RCC 7860 (cell line): Measurements from ENCODE around the gene LMNTD2.

Source experiments
- DNase-seq: peaks from one replicate; pipeline ENCODE4 v3.0.0-alpha.2; 2015; ENCODE audit warnings: low spot score
- FAIRE-seq: peaks from 2 replicates; lab custom pipeline; 2012; peaks lifted over from hg19 to GRCh38; lab: Jason Lieb, UNC

LMNTD2 gene

GRCh38 chr11:535519-536454, 24.8 kb downstream of the LMNTD2 start, which contains the start of gene HRAS:
HRAS (minus strand) TSS chr11:535576.
- DNase-seq: peak; percentile 78
- FAIRE-seq: no peak

GRCh38 chr11:535210-535518, 25.4 kb downstream of the LMNTD2 start:
- FAIRE-seq (no peak), DNase-seq (no peak)

DNA sequence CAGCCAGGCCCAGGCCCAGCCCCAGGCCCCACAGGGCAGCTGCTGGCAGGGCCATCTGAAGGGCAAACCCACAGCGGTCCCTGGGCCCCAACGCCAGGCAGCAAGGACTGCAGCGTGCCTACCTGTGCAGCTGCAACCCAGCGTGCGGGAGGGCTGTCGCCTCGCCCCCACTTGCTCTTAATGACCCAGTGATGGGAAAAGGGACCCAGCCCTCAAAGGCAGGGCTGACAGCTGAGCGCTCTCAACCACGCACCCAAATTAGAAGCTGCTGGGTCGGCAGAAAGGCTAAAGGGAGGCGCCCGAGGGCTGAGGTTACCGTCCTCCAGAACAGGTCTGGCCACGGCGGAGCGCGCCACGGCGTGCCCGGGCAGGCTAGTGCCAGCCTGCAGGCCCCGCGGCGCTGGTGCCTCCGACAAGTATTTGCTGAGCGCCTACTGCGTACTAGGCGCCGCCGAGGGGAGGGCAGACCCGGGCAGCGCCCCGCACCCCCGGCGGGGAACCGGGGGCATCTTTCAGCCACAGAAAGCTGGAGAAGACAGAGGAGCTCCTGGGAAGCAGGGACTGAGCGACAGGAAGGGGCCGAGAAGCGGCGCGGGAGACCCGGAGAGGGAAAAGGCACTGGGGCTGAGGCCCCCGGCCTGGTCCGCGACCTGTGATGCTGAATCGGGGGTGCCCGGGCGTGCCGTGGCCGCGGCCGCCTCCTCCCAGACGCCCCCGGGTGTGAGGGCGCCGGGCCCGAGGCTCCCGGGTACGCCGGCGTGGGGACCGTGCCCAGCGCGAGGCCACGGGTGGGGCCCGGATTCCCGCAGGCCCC, 25.9 kb downstream of the LMNTD2 start:
- no peak for FAIRE-seq
- no peak for DNase-seq

DNA sequence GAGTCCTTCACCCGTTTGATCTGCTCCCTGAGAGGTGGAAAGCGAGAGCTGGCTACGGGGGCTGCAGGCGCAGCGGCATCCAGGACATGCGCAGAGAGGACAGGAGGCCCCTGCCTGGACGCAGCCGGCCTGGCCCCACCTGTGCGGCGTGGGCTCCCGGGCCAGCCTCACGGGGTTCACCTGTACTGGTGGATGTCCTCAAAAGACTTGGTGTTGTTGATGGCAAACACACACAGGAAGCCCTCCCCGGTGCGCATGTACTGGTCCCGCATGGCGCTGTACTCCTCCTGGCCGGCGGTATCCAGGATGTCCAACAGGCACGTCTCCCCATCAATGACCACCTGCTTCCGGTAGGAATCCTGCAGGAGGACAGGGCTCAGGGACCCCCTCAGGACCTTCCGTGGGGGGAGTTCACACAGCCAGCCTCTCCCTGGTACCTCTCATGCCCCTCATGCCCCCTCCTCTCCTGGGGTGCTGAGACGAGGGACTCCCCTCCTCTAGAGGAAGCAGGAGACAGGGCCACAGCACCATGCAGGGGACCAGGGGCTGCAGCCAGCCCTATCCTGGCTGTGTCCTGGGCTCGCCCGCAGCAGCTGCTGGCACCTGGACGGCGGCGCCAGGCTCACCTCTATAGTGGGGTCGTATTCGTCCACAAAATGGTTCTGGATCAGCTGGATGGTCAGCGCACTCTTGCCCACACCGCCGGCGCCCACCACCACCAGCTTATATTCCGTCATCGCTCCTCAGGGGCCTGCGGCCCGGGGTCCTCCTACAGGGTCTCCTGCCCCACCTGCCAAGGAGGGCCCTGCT, 26.7 kb downstream of the LMNTD2 start:
- FAIRE-seq (no peak), DNase-seq (no peak)

DNA sequence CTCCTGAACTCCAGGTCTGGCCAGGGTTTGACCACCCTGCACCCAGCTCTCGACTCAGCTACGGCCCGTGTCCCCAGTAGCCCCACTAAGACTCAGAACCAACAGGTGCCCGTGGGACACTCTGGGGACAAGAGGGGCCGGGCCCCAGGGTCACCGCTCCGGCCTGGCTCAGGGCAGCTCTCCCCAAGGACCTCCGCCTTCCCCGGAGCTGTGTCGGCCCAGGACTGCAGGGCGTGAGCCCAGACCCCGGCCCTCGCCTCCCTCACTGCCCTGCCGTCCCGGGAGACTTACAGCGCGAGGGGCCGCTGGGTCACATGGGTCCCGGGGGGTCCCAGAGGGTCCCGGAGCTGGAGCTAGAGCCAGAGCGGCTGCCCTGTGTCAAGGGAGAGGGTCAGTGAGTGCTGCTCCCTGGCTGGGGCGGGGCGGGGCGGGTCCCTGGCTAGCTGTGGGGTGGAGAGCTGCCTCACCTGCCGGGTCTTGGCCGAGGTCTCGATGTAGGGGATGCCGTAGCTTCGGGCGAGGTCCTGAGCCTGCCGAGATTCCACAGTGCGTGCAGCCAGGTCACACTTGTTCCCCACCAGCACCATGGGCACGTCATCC, 27.5 kb downstream of the LMNTD2 start:
- DNase-seq (no peak), FAIRE-seq (no peak)

GRCh38 chr11:532527-532985, 28.0 kb downstream of the LMNTD2 start:
- DNase-seq (no peak), FAIRE-seq (no peak)

DNA sequence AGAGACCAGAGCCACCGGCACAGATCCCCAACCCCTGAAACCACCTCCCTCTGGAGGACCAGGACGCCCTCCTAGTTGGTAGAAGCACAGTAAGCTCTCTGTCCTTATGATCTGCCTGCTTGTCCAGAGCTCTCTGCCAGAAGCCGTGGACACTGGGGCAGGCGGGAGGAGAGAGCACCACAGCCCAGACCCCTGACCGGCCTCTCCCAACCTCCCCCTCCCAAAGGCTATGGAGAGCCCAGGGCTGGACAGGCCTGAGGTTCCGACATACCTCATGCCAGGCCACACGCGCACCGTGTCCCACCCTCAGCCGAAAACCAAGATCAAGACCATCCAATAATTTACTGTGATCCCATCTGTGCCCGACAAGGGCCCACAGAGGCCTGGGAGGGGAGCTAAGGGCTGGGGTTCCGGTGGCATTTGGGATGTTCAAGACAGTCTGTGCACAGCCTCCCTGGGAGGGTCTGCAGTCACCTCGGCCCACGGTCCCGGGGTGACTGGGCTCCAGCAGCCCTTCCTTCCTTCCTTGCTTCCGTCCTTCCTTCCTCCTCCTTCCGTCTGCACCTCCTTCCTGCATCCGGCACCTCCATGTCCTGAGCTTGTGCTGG, 28.5 kb downstream of the LMNTD2 start:
- FAIRE-seq (no peak), DNase-seq (no peak)

DNA sequence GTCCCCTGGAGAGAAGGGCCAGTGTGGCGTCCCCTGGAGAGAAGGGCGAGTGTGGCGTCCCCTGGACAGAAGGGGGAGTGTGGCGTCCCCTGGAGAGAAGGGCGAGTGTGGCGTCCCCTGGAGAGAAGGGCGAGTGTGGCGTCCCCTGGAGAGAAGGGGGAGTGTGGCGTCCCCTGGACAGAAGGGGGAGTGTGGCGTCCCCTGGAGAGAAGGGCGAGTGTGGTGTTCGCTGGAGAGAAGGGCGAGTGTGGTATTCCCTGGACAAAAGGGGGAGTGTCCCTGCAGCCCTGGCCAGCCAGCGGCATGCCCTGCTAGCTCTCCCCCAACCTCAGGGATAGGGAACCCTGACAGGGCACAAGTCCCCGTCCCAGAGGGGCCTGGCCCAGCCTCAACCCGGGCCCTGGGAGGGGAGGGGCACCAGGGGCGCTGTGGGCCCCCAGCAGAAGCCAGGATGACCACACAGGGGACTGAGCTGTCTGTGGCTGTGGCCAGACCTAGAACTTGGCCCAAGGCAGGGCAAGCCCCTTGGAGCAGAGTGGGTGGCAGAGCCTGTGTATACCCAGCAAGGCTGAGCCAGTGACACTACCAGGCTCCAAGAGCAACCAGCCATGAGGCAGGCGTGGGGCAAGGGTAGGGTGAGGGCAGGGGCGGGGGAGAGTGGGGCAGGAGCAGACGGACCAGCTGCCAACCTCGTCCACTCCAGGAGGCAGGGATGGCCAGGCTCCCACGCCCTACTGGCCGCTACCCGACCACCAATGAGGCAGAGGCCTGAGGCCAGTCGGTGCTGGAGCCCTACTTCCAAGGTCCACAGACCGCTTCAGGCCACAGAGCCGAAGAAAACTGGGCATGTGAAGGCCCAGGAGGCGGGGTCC, 29.3 kb downstream of the LMNTD2 start:
- DNase-seq: no peak
- no peak for FAIRE-seq

- no peak for FAIRE-seq
- no peak for DNase-seq
Observed at GRCh38 chr11:529728-530411, 30.7 kb downstream of the LMNTD2 start.

DNA sequence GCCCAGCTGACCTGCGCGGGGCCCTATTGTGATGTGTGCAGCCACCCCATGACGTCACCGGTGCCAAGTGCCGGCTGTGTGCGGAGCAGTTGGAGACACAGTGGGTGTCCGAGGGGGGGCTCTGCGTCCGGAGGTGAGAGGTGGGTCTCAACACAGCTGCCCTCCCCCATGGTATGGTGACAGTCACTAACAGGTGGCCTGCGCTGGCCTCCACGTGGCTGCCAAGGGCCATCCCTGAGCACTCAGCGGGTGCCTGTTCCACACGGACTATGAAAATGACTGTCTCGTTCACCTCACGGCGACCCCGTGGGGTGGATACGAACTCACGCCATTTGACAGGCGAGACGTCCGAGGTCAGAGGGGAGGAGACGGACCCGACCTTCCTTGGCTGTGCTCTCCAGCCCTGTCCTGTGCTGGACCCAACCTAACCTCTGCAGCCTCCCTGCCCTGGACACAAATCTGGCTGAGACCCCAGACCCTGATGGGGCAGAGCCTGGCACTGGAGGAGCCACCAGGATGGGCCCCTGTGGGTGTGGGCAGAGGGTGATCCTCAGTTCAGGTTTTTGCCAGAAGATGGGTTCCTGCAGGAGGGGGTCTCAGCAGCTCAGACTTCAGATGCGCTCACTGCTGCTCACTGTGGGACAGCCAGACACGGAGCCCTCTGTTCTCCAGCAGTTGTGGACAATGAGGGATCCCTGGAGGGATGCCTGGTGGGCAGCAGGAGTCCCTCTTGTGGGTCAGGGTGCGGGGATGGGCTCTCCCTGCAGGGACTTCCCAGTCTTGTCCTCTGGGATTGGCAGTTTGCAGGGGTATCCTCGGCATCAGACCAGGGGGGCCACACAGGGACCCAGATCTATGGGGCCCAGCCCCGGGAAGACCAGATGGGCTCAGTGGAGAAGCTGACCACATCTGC, 31.5 kb downstream of the LMNTD2 start:
- no peak for FAIRE-seq
- DNase-seq: no peak

- FAIRE-seq: no peak
- DNase-seq: no peak
Observed at GRCh38 chr11:528166-528814, 32.2 kb downstream of the LMNTD2 start.

DNA sequence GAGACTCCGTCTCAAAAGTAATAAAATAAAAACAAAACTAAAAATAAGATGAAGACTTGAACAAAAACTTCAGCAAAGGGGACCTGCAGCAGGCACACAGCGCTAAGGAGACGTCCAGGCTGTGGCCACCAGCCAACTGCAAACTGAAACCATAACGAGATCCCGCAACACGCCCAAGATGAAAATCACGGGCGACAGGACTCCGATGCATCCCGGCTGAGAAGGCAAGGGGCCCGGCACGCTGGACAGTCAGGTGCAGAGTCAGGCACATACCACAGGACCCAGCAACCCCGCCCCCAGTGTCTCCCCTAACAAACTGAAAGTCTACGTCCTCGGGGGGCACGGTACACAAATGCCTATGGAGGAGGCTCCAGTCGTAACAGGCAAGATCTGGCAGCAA, 34.3 kb downstream of the LMNTD2 start:
- FAIRE-seq: no peak
- DNase-seq: no peak

DNA sequence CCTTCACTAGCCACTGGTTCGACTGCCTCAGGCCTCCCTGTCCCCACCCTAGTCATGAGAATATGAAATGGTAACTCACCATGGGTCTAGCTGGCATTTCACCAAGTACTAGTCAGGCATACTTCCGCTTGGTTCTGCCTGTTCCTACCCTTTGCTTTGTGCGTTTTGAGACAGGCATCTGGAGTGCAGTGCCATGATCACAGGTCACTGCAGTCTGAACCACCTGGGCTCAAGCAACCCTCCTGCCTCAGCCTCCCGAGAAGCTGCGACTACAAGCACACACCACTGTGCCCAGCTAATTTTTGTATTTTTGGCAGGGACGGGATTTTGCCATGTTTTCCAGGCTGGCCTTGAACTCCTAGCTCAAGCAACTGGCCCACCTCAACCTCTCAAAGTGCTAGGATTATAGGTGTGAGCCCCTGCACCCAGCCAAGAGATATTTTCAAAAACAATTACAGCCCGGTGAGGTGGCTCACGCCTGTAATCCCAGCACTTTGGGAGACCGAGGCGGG, 39.3 kb downstream of the LMNTD2 start:
- no peak for DNase-seq
- no peak for FAIRE-seq

DNA sequence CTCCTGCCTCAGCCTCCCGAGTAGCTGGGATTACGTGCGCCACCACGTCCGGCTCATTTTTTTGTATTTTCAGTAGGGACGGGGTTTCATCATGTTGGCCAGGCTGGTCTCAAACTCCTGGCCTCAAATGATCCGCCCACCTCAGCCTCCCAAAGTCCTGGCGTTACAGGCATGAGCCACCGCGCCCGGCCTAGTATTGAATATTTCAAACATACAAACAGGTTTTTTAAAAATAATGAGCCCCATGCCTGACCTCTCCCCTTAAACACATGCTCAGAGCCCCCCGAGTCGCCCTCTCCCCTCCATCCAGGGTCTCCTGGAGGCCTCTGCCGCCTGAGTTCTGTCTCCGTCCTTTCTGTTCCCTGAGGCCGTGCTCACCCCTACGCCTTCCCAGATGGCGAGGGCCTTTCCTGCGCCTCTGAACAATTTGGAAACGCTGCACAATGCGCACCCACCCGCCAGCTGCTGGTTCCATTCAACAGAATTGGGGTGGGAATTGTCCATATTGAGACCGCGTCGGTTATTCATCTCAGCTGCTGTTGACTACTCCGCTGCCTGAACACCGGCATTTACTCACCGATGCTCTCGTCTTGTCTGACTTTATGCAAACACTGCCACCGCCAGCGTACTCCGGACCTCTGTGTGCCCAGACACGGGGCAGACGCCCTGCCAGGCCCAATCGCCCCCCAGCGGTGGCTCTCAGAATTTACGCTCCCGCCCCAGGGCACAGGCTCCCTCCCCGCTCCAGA, 39.9 kb downstream of the LMNTD2 start:
- no peak for DNase-seq
- no peak for FAIRE-seq

GRCh38 chr11:518463-519202, 41.9 kb downstream of the LMNTD2 start:
- FAIRE-seq (peak; percentile 77), DNase-seq (peak; percentile 94)
